HG03558 (cell line): ENCODE data around the gene MSH4.
"Not testable (repeated sequence)": the region's sequence is repeated elsewhere in the genome, so short reads cannot be mapped to it uniquely, and the experiment has no call there.

Experiments used
- ATAC-seq: cut with Tn5 transposase; IDR thresholded peaks from one replicate; pipeline ENCODE4 v1.9.1; 2021; ENCODE audit warnings: moderate number of reproducible peaks; ENCODE audit not compliant: unreplicated experiment; ENCODE audit errors: extremely low read depth

Gene MSH4

DNA sequence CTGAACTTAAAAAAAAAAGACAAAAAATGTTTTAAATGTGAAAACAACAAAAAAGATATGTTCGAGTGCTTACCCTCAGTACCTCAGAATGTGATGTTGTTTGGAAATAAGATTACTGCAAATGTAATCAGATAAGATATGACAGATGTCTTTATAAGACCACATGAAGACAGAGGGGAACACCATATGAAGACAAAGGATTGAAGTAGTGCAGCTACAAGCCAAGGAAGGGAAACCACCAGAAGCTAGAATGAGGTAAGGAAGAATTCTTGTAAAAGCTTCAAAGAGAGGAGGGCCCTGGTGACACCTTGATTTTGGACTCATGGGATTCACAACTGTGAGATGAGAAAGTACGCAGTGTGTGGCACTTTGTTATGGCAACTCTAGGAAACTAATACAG is 120.2 kb downstream of the MSH4 start:
- ATAC-seq, result no peak

DNA sequence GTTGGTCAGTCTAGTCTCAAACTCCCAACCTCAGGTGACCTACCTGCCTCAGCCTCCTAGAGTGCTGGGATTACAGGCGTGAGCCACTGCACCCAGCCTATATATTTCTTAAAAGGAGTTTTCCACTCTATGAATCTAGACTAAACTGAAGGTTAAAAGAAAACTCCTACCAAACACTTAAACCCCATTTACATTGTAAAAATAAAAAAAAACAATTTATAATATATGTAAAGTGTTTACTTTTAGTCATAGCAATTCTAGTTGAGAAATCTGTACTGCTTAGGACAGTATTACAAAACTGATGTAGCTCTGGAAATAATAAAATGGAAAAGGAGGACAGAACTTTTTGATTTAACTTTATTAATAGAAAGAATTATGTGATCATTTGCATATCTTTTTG is 126.0 kb downstream of the MSH4 start:
- ATAC-seq, result no peak

DNA sequence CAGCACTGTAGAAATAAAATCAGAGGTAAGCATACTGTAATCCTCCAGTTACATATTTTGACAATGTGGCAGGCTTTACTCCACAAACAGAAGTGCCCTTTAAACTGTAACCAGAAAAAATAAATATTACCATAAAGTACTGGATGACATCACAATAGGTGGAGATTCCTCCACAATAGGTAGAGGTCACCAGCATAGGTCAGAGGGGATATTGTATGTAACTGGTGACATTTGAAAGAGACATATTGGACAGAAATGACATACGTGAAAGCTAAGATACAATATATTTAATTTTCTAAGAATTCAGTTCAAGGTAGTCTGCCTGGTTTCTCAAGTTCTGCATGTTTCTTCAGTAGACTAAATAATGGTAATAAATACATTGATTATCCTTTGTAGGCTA is 135.6 kb downstream of the MSH4 start, which contains the start of gene ASB17:
Gene ASB17, minus strand, starts transcription at position 101 of the 400 bp plus-strand sequence. CDS start 113 bp downstream, outside the sequence.
- no peak for ATAC-seq

- no peak for ATAC-seq
Measured at GRCh38 chr1:75937034-75937433, 140.4 kb downstream of the MSH4 start.

- ATAC-seq, result not testable (repeated sequence)
Measured at GRCh38 chr1:75943037-75943436, 146.4 kb downstream of the MSH4 start.

DNA sequence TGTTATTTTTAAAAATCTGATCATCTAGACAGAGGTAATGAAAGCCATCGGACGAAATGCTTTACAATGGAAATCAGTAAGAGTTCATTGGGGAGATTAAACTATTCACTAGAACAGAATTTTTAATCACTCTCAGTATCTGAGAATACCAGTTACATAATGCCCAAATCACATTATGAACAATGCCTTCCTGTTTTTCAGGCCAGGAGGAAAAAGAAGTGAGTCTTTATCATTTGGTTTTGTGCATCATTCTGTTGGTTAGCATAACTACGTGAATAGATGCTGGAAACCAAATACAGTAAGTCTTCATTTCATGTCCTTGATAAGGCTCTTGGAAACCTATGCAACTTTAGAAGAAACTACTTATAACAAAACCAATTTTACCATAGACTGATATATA is 153.5 kb downstream of the MSH4 start:
- ATAC-seq, result no peak

DNA sequence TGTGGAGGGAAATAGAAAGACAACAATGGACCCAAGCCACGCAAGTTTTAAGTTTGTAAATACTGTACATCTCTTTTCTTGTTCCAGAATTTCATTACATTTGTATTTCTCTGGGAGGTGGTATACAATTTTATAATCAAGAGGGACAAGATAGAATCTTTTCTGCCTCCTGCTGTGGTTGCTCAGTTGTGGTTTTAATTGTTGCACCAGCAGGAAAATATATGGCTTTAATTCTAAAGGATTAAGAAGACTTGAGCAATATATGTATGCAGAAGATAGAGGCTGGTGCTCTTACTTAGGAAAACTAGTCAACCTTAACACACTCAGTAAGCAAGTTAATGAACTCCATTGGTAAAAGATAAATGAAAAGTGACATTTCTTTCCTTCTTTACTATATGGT is 155.3 kb downstream of the MSH4 start:
- ATAC-seq, result no peak

GRCh38 chr1:75953461-75953860 is 156.8 kb downstream of the MSH4 start:
- no peak for ATAC-seq

- ATAC-seq, result no peak
Measured at GRCh38 chr1:75954586-75954985, 157.9 kb downstream of the MSH4 start.
